HL-60/S4 (cell line): ENCODE results near the gene CFAP157.

Source experiments
- in situ Hi-C: fragments of 300-500 bp; cut with MboI; formaldehyde crosslinking; loops from 2 replicates; pipeline ENCODE4 v1.14.3; 2022; ENCODE audit warnings: low sequenced_read_pairs

CFAP157 gene

DNA sequence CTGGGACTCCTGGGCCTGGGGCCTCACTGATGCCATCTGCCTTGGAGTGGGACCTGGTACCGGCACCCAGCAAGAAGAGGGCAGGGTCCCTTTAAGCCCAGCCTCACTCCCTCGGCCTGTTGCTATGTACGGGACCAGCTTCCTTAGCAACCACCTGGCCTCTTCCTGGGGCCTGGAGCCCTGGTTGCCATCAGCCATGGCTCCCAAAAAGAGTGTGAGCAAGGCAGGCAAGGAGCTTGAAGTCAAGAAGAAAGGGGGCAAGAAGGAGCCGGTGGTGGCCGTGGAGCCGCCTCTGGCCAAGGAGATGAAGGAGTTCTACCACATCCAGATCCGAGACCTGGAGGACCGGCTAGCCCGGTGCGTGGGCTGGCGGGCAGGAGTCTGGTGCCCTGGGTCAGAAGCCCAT lies at the start of gene CFAP157:
Gene CFAP157, plus strand, starts transcription at position 153 of the 406 bp plus-strand sequence. Its CDS starts 44 bp downstream, at position 197.
- in situ Hi-C loops, result no loop called here

DNA sequence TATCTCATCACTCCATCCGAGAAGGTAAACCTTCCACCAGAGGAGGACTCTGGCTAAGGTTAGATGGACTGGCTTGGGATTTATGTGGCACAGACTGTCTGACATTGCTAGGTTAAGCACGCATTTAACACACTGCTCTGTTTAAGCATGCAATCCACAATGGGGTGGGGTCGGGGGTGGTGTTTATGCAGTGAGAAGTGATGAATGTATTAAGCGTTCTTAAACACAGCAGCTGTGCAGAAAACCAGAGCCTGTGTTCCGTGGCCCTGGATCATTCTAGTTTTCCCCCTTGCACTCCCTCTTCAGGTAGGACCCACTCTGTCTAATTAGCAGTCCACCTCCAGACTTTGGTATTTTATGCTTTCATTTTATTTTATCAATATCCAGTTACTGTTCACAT lies 48.4 kb upstream of the CFAP157 start:
- in situ Hi-C loops, result no loop called here

DNA sequence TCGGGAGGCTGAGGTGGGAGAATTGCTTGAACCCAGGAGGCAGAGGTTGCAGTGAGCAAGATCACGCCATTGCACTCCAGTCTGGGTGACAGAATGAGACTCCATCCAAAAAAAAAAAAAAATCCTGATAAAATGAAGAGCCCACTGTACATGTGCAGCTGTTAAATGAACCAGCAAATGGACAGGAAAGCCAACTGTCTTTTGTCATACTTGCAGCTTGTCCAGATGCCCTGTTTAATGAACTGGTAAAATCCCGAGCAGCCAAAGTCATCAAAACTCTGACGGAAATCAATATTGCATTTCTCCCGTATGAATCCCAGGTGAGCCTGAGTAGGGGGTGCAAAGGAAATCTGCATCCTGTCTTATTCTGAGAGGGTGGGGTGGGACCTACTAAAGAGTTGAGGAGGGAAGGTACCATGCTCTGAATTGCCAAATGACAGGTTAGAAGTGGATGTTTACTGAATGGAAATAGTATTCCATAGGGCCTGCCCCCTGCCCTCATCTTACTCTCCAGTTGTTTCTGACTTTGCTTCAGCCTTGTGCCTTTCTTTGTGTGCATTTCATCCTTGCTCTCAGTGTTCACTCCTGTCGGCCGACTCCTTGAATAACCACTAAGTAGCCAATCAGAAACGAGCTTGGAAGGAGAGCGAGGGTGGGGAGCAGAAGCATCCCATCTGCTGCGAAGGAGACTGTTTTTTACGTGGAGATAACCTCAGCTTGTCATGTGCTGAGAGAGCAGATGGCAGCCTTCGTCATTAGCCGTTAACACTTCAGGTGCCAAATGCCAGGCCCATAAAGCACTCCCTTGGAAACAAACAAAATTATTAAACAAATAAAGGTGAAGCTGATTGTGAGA lies 45.7 kb upstream of the CFAP157 start:
- in situ Hi-C loops, result no loop called here

DNA sequence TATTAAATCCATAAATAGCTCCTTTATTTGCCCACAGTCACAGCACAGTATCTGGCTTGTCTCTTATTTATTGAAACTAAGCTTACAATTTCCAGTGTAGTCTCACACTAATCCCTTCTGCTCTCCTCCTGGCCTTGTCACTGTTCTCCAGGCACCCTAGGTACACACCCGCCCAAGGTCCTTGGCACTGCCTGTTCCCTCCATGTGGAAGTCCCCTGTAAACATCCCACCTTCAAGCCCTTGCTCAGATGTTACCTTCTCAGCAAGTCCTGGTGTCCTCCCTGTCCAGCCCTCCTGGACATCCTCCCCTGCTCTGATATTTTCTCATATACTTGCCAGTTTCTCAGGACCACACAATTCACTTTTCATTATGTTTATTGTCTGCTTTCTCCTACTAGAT lies 44.2 kb upstream of the CFAP157 start:
- in situ Hi-C loops, result no loop called here

DNA sequence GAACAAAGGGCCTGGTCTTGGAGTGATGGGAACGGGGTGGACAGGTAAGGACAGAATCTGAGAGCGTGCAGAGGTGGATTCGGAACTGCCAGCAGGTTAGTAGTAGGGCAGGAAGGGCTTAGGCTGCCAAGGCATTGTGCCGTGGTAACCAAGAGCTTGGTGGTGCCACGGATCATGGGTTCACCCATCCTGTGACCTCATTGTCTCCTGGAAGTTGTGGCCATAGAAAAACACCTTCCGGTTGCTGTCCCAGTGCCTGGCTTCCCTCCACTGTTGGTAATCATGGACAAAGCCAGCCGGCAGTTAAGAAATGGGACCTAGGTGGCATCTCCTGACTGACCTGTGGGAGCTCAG lies 42.5 kb upstream of the CFAP157 start:
- in situ Hi-C loops, result no loop called here

DNA sequence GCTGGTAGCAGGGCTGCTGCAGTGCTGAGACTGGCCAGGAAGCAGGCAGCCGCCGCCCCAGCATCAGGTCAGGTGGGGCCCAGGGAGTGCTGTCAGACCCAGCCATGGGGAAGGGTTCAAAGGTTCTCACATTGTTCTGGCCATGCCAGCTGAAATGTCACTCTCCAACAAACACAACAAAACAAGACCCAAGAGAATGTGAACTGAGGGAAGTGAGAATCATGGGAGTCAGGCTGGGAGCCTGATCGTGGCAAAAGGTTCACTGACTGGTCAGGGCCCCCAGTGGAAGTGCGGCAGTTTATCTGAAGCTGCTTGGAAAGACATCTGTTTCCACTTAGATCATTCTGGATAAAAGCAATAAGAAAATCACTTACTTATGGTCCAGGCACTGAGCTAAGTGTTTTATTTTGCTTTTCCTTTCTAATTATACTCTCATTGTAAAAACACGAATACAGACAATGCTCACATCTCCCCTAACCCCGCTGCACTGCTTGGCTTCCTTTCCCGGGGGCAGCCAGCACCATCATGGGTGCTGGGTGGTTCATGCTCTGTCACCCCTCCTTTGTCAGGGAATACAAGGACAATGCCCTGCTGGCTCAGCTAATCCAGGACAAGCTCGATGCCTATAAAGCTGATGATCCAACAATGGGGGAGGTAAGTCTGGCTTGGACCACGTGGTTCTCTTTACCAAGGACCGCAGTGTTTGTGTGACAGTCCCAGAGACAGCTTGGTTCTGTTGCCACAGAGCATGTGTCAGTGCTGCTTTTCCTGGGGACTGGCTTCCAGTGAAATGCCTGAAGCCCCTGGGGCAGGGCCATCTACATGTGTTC lies 41.9 kb upstream of the CFAP157 start:
- in situ Hi-C loops, result no loop called here

DNA sequence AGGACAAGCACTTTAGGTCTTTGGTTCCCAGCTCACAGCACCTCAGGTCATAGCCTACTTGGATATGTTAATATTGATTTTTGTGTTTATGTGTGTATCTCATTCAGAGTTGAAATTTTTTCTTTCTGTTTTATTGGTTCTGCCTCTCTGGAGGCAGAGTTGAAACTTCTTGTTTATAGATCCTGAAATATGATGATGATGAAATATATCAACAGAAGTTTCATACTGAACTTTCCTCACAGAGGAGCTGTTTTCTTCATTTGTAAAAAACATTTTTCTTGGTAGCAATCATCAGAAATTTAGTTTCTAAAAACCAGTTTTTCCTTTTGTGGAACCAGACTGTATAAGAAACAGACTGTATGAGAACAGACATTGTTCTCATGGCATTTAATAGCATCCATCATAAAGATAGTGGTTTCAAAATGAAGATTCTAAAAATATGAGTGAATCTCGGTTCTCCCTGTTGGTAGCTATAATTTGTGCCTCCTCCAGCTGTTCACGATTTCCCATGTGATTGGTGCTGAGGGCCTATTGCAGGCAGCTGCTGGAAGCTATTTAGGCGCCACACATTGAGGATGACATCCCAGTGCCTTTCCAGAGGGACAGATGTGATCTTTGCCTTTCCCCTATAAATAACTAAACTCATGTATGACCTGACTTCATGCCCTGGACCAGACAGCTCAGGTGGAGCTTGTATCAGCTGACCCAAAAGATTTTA lies 39.5 kb upstream of the CFAP157 start:
- in situ Hi-C loops, result no loop called here

DNA sequence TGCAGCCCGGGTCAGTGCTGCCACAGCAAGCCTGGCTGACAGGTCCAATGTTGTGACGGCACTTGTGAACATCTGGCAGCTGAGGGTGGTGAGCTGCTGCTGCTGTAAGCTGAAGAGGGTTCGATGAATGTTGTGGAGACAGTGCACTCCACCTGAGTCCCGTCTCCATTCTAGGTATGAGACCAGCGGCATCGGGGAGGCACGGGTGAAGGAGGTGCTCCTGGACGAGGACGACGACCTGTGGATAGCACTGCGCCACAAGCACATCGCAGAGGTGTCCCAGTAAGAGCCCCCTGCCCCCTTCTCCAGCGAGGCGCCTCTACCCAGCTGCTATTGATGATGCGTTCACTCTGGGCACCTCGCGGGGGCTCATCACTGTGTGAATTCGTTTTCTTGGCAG lies 38.9 kb upstream of the CFAP157 start:
- in situ Hi-C loops, result no loop called here

DNA sequence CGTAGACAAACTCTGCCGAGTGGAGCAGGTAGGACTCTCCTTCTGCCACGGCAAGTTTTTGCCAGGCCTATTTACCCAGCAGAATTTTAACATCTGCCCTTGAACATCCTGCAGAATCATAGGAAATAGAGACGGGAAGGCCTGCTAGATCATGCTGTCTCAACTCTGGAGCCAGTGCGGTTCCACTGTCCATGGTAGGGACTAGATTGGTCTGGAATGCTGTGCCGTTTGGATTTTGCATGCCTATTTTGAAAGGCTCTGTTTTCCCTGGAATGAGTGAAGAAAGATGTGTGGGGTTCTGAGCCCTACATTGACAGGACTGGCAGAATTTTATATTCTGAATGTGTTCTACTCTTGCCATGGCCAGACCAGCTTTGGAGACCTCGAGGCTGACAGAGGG lies 33.6 kb upstream of the CFAP157 start:
- in situ Hi-C loops, result no loop called here

DNA sequence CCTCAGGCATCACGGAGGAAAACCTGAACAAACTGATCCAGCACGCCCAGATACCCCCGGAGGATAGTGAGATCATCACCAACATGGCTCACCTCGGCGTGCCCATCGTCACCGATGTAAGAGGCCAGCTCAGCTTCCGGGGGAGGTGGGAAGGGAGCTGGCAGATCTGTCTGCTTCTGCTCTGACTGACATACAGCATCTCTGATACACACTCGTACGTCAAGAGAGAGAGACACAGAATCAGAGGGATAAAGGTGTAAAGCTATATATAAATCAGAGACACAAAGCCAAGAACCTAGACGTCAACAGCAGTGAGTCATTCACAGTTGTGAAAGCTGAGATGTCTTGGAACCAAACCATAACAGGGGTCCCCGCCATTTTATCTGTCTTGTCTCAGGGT lies 30.1 kb upstream of the CFAP157 start:
- in situ Hi-C loops, result no loop called here

DNA sequence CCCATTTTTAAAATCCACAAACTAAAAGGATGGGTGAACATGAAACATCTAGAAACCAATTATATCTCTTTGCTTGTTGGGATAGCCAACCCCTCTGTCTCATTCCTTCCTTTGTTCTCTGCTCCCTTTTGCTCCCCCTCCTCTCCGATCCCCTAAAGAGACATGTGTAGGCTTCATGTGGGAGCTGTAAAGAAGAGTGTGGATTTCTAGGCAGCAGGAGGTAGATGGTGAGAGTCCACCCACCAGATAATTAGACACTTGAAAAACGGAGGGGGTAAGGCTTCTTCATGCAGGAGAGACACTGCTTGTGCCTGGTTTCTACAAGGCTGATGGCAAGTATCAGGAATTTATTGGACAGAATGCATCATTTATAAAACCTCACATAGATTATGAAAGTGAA lies 27.3 kb upstream of the CFAP157 start:
- in situ Hi-C loops, result no loop called here

DNA sequence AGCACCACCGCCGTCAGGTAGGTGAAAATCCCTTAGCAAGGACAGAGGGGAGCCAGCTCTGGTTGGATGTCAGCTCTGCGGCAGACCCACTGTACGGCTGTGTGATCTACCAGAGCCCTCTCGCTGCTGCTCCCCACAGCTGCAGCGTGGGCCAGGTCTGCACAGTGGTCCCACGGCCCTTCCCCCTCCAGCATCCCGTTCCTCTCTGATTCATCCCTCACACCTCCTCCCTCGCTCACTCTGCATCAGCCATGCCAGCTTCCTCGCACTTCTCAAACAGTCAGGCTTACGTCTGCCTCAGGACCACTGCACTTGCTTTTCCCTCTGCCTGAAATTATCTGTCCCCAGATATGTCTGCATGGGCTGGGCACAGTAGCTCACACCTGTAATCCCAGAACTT lies 26.6 kb upstream of the CFAP157 start:
- in situ Hi-C loops, result no loop called here

DNA sequence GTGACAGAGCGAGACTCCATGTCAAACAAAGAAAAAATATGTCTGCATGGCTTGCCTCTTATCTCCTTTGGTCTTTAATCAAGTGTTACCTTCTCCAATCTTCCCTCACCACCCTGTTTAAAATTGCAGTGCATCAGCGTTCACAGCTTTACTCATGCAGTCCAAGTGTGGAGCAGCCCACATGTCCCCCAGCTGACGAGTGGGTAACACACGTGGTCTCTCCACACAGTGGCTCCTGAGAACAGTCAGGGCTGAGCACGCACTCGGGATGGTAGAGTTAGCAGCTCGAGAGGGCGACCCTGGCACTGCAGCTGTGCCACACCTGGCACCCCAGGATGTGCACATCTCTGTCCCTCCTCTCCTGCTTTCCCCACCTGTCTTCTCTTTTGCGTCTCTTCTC lies 25.9 kb upstream of the CFAP157 start:
- in situ Hi-C loops, result no loop called here

DNA sequence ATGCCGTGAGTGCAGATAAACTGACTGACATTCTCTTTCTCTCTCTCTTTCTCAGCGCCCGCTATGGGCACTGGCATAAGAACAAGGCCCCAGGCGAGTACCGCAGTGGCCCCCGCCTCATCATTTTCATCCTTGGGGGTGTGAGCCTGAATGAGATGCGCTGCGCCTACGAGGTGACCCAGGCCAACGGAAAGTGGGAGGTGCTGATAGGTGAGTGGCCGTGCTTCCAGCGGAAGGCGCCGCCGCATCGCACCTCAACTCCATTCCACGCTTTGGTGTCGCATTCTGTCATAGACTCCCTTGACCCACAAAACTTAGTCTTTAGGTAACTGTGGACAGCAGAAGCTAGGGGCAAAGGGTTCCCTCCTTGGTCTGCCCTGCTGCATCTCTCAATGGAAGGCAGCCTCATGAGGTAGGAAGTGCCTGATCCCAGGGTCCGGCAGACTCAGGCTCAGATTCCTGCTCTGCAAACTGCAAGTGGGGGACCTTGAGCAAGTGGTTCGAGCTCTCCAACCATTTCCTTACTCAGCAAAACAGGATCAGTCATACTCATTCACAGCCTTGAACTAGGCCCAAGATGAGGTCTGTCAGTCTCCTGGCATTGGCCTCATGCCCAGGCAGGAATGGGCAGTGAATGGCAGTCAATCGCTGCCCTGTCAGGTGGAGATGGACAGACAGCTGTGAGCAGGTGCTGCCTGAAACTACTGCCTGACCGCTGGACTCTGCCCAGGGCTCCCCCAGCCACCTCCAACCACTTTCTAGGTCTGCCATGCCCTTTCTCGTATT lies 24.2 kb upstream of the CFAP157 start:
- in situ Hi-C loops, result no loop called here

DNA sequence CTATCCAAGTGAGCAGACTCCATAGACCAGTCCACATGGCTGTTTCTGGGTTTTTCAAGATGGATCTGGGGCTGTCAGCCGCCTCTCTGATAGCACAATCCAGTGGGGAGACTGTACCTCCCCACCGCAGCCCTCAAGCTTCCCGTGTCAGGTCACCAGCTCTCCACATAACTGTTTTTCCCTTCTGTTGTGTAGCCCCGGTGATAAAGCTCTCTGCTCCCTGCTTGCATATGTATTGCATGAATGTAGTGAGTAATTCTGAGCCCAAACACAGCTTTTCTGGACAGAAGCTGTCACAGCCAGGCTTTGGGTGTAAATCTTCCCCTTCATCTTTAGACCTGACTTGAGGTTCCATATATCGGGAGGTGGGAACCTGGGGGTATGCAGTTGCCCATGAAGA lies 23.1 kb upstream of the CFAP157 start:
- in situ Hi-C loops, result no loop called here

DNA sequence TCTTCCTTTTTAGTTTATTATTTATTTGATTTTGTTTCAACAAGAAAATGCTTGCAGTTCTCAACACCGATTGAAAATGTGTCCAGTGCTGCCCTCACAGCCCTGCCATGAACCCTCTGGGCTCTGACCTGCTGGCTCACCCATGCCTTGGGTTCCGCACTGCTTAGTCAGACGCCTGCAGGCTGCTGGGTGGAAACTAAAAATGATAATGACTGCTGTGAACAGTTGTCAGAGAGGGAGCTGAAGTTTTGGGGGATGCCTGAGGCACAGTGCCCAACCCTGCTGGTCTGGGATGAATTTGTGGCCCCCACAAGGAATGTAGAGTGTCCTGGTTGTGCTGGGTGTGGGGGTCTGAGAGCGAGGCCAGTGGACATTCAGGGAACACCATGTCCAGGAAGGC lies 22.2 kb upstream of the CFAP157 start:
- in situ Hi-C loops, result no loop called here

DNA sequence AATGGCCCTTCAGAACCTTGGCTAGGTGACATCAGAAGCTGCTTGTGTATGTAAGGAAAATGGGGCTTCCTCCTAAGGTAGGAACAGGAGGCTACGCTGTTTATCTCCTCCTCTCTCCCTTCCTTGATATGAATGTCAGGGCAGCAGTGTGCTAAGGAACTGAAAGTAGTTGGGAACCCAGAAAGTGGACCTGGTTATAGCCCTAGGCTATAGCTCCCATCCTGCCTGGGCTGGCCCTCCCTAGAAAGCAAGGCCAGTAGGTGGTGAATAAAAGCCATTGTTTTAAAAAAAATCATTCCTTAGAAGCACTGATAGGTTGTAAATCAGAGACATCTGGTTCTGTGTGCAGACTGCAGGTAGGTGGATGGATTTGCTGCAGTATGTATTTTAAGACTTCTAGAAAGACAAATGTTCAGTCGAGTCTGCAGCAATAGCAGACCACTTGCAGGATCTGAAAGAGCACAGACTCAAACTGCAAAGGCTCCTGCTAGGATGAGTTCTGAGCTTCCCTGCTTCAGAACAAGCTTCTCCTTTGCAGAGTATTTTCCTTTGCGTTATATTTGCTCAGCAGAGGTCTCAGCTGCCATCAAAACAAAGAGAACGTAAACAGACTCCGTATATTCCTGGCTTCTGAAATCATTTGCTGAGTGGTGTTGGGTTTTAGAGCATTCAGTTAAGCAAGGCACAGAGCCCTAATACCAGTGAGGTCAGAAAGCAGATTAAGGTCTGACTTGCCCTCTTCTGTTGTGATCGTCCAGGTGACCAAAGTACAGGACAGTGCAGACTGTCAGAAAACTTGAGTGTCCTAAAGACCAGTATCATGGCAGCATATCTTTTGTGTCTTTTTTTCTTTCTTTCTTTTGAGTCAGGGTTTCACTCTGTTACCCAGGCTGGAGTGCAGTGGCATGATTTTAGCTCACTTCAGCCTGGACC lies 20.1 kb upstream of the CFAP157 start:
- in situ Hi-C loops, result no loop called here

DNA sequence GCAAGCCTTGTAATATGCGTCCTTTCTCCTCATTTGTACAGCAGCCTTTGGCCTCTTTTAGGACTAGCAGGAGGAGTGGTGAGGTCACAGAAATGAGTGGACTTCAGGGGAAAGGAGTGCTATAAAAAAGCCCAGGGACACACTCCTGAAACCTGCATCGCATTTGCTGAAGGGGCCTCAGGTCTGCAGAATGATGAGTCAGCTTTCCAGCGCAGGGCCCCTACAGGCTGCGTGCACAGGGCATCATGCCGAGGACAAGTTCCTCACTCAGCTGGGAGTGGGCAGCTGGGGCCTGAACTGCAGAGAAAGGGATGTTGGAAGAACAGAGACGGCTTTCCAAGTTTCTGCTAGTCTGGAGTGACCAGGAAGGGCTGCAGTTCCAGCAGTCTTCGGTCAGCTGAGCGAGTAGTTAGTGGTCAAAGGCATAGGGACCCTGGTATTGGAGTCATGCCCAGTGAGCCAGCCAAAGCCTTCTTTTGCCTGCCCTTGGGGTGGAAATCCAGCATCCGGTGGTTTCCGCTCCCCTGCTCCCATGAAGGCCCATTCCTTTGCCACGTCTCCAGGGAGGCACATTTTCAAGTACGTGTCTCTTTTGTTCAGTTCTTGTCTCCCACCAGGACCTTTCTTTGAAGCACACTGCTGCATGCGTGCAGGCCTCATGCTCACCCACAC lies 17.3 kb upstream of the CFAP157 start:
- in situ Hi-C loops, result no loop called here

DNA sequence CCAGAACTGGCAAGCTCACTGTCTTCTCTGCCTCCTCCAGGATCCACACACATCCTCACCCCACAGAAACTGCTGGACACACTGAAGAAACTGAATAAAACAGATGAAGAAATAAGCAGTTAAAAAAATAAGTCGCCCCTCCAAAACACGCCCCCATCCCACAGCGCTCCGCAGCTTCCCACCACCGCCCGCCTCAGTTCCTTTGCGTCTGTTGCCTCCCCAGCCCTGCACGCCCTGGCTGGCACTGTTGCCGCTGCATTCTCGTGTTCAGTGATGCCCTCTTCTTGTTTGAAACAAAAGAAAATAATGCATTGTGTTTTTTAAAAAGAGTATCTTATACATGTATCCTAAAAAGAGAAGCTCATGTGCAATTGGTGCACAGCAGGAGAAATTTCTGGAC lies 16.1 kb upstream of the CFAP157 start:
- in situ Hi-C loops, result no loop called here
